ENCODE results near the gene ARL13B.

The ARL13B gene

DNA sequence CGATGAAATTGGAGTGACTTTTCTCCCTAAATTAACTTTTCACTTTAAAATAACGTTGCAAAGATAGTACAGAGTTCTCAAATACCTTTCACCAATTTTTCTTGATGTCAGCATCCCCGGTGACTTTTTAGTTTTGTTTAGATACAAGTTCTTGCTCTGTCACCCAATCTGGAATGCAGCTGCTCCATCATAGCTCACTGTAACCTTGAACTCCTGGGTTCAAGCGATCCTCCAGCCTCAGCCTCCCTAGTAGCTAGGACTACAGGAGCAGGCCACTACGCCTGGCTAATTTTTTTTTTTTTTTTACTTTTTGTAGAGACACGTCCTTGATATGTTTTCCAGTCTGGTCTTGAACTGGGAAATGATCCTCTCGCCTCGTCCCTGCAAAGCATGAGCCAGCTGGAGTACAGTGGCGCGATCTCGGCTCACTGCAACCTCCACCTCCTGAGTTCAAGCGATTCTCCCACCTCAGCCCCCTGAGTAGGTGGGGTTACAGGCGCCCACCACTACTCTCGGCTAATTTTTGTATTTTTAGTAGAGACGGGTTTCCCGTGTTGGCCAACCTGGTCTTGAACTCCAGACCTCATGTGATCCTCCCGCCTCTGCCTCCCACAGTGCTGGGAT is 83.7 kb downstream of the ARL13B start:
- peaks cover 28% of the 10 kb centered on the region for H3K79me2 ChIP-seq (ENCODE audit: low read length)
- H4K20me1 ChIP-seq (ENCODE audit: insufficient read depth, low read length) = no peaks in the 10 kb centered on the region
- peak overlapping the region; percentile 65 for H2AFZ ChIP-seq (ENCODE audit: low read length)
- 0 out of 2 replicates have a peak, but pooled peaks cover 4% of the 10 kb centered on the region for H3K36me3 ChIP-seq (replicated peaks; ENCODE audit: insufficient read depth, low read length)
- H3K4me2 ChIP-seq (ENCODE audit: low read depth, low read length) = peak overlapping the region; percentile 78
- H3F3A ChIP-seq (ENCODE audit: insufficient read depth, low read length) = peaks cover 18% of the 10 kb centered on the region
- H3K27ac ChIP-seq (ENCODE audit: low read length) = peak overlapping the region; percentile 97
- peak; percentile 20 for DNase-seq
- no peaks in the 10 kb centered on the region for H3K27me3 ChIP-seq (replicated peaks; ENCODE audit: insufficient read depth, low read length)
- no peaks in the 10 kb centered on the region for H3K9me3 ChIP-seq (replicated peaks; ENCODE audit: insufficient read depth, low read length)
- H3K4me3 ChIP-seq (ENCODE audit: low read length) = peak overlapping the region; percentile 98
- H3K9me2 ChIP-seq (replicated peaks; ENCODE audit: insufficient read depth, low read length) = no peaks in the 10 kb centered on the region
- no peak for TF ChIP-seq EZH2 (optimal IDR thresholded peaks at IDR 0.05; ENCODE audit: low read depth, low read length)
- TF ChIP-seq EZH2phosphoT487 (IDR thresholded peaks at IDR 0.05; ENCODE audit: low read length) = no peak
- no peak for TF ChIP-seq CTCF (IDR thresholded peaks at IDR 0.05; ENCODE audit: low read length)
- peaks cover 7% of the 10 kb centered on the region; the same call in 1 of the 2 replicates for H3K4me1 ChIP-seq (ENCODE audit: low read length)
- H3K9ac ChIP-seq (ENCODE audit: low read length) = peak overlapping the region; percentile 92

GRCh38 chr3:94064243-94064860 is 84.4 kb downstream of the ARL13B start:
- no peak for TF ChIP-seq CTCF (IDR thresholded peaks at IDR 0.05; ENCODE audit: low read length)
- TF ChIP-seq EZH2phosphoT487 (IDR thresholded peaks at IDR 0.05; ENCODE audit: low read length) = no peak
- no peak for TF ChIP-seq EZH2 (optimal IDR thresholded peaks at IDR 0.05; ENCODE audit: low read depth, low read length)
- Histone ChIP-seq H3K4me3 (ENCODE audit: low read length) (no peak overlapping the region), H3K4me2 (ENCODE audit: low read depth, low read length) (peak overlapping the region; percentile 78; the same call in 1 of the 2 replicates), H3K9me2 (replicated peaks; ENCODE audit: insufficient read depth, low read length) (no peaks in the 10 kb centered on the region), H3K27me3 (replicated peaks; ENCODE audit: insufficient read depth, low read length) (no peaks in the 10 kb centered on the region), H4K20me1 (ENCODE audit: insufficient read depth, low read length) (no peaks in the 10 kb centered on the region), H3F3A (ENCODE audit: insufficient read depth, low read length) (peaks cover 18% of the 10 kb centered on the region), H3K4me1 (ENCODE audit: low read length) (peaks cover 8% of the 10 kb centered on the region), H3K27ac (ENCODE audit: low read length) (no peak overlapping the region), H3K9me3 (replicated peaks; ENCODE audit: insufficient read depth, low read length) (no peaks in the 10 kb centered on the region), H2AFZ (ENCODE audit: low read length) (no peak overlapping the region), H3K9ac (ENCODE audit: low read length) (no peak overlapping the region), H3K36me3 (replicated peaks; ENCODE audit: insufficient read depth, low read length) (0 out of 2 replicates have a peak, but pooled peaks cover 4% of the 10 kb centered on the region), H3K79me2 (ENCODE audit: low read length) (peaks cover 28% of the 10 kb centered on the region)
- no peak for DNase-seq

DNA sequence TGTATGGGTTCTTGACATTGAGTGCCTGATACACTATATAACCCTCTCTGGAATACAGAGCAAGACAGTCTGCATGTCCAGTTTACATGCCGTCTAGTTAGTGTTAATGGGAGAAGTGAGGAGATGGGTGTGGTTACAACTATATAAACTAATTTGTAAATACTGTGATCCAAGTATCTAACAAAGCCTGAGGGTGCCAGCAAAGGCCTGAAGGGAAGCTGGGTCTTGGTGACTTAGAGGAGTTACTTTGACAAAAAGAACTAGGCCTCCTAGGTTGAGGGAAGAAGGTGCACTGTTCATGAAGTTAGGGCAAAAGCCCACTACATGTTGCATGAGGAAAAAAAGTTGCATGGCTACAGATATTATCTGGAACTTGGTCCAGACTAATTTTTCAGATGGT is 85.2 kb downstream of the ARL13B start:
- no peak overlapping the region for H3K27ac ChIP-seq (ENCODE audit: low read length)
- H4K20me1 ChIP-seq (ENCODE audit: insufficient read depth, low read length) = no peaks in the 10 kb centered on the region
- no peaks in the 10 kb centered on the region for H3K27me3 ChIP-seq (replicated peaks; ENCODE audit: insufficient read depth, low read length)
- H3K9ac ChIP-seq (ENCODE audit: low read length) = no peak overlapping the region
- H3K4me2 ChIP-seq (ENCODE audit: low read depth, low read length) = no peak overlapping the region
- peaks cover 16% of the 10 kb centered on the region for H3K4me1 ChIP-seq (ENCODE audit: low read length)
- H3K9me2 ChIP-seq (replicated peaks; ENCODE audit: insufficient read depth, low read length) = no peaks in the 10 kb centered on the region
- peaks cover 24% of the 10 kb centered on the region for H3F3A ChIP-seq (ENCODE audit: insufficient read depth, low read length)
- no peak for DNase-seq
- no peak overlapping the region for H3K4me3 ChIP-seq (ENCODE audit: low read length)
- peaks cover 28% of the 10 kb centered on the region for H3K79me2 ChIP-seq (ENCODE audit: low read length)
- no peak overlapping the region for H2AFZ ChIP-seq (ENCODE audit: low read length)
- H3K36me3 ChIP-seq (replicated peaks; ENCODE audit: insufficient read depth, low read length) = 0 out of 2 replicates have a peak, but pooled peaks cover 4% of the 10 kb centered on the region
- no peaks in the 10 kb centered on the region for H3K9me3 ChIP-seq (replicated peaks; ENCODE audit: insufficient read depth, low read length)
- TF ChIP-seq CTCF (IDR thresholded peaks at IDR 0.05; ENCODE audit: low read length) (no peak), EZH2 (optimal IDR thresholded peaks at IDR 0.05; ENCODE audit: low read depth, low read length) (no peak), EZH2phosphoT487 (IDR thresholded peaks at IDR 0.05; ENCODE audit: low read length) (no peak)
